ENCODE results near the gene PPP3CA. TPM values are rescaled to one million over a fixed set of nuclear protein-coding genes. Genes with fewer than 3 reads are reported as not detected.

Gene PPP3CA
- polyA plus RNA-seq, 6 donors from 2014 or later: 12.9 to 77.5 (median 19.5) TPM

GRCh38 chr4:100982345-100982744 is 365.0 kb downstream of the PPP3CA start:
- Mint-ChIP-seq H3K4me1 (no peaks in the 10 kb centered on the region), H3K27me3 (no peaks in the 10 kb centered on the region), H3K4me3 (no peak overlapping the region), H3K9me3 (peaks cover 0 to 4% (median 0%) of the 10 kb centered on the region in 7 donors), H3K36me3 (no peaks in the 10 kb centered on the region), H3K27ac (no peak overlapping the region)
- ATAC-seq (ENCODE audit: low read depth in 2 of 2) (no peak), DNase-seq (no peak)

GRCh38 chr4:100981447-100982204 is 365.7 kb downstream of the PPP3CA start:
- H3K9me3 Mint-ChIP-seq: peaks cover 0 to 4% (median 0%) of the 10 kb centered on the region in 7 donors
- no peak for ATAC-seq (ENCODE audit: low read depth in 2 of 2)
- no peak for DNase-seq
- H3K4me3 Mint-ChIP-seq: no peak overlapping the region
- H3K36me3 Mint-ChIP-seq: no peaks in the 10 kb centered on the region
- H3K27ac Mint-ChIP-seq: no peak overlapping the region
- no peaks in the 10 kb centered on the region for H3K4me1 Mint-ChIP-seq
- H3K27me3 Mint-ChIP-seq: no peaks in the 10 kb centered on the region

GRCh38 chr4:100979736-100980135 is 367.6 kb downstream of the PPP3CA start:
- Mint-ChIP-seq H3K27ac (no peak overlapping the region), H3K36me3 (no peaks in the 10 kb centered on the region), H3K4me3 (no peak overlapping the region), H3K4me1 (no peaks in the 10 kb centered on the region), H3K27me3 (no peaks in the 10 kb centered on the region), H3K9me3 (no peaks in the 10 kb centered on the region)
- DNase-seq: no peak
- ATAC-seq (ENCODE audit: low read depth in 2 of 2): no peak

GRCh38 chr4:100977746-100978397 is 369.5 kb downstream of the PPP3CA start:
- ATAC-seq (ENCODE audit: low read depth in 2 of 2): no peak
- no peak for DNase-seq
- H3K4me3 Mint-ChIP-seq: no peak overlapping the region
- no peaks in the 10 kb centered on the region for H3K4me1 Mint-ChIP-seq
- no peaks in the 10 kb centered on the region for H3K9me3 Mint-ChIP-seq
- H3K27me3 Mint-ChIP-seq: no peaks in the 10 kb centered on the region
- H3K27ac Mint-ChIP-seq: peak overlapping the region in 1 of 6 donors; percentile 63
- H3K36me3 Mint-ChIP-seq: no peaks in the 10 kb centered on the region

GRCh38 chr4:100977274-100977673 is 370.1 kb downstream of the PPP3CA start:
- H3K4me1 Mint-ChIP-seq: no peaks in the 10 kb centered on the region
- H3K9me3 Mint-ChIP-seq: no peaks in the 10 kb centered on the region
- DNase-seq: no peak
- no peak overlapping the region for H3K4me3 Mint-ChIP-seq
- peak overlapping the region in 1 of 6 donors; percentile 63 for H3K27ac Mint-ChIP-seq
- H3K27me3 Mint-ChIP-seq: no peaks in the 10 kb centered on the region
- no peak for ATAC-seq (ENCODE audit: low read depth in 2 of 2)
- no peaks in the 10 kb centered on the region for H3K36me3 Mint-ChIP-seq

All from naive B cell (primary cell).